Measurements from ENCODE around the gene CCNC. TPM values are rescaled to one million over a fixed set of nuclear protein-coding genes. Genes with fewer than 3 reads are reported as not detected.

Gene CCNC
- polyA plus RNA-seq, 1 donor (not counting 4 experiments of a cell fraction or from before 2014, with no cell fraction given) = 103 TPM

- Histone ChIP-seq H3K4me1 (ENCODE audit: control insufficient read depth, extremely low read depth, insufficient read depth, low read length) (peaks cover 6% of the 10 kb centered on the region), H3K9me3 (ENCODE audit: control insufficient read depth, low read depth, low read length) (no peaks in the 10 kb centered on the region), H3K4me2 (ENCODE audit: control insufficient read depth, extremely low read depth, insufficient read depth, low read depth, low read length) (no peak overlapping the region), H2AFZ (ENCODE audit: control insufficient read depth, low read length) (no peak overlapping the region), H3K4me3 (ENCODE audit: control insufficient read depth in 2 of 3, extremely low read depth in 1 of 3, insufficient read depth in 2 of 3, low read depth in 1 of 3, low read length in 3 of 3) (no peak overlapping the region), H3K9ac (ENCODE audit: control insufficient read depth, extremely low read depth, insufficient read depth, low read length) (no peak overlapping the region), H4K20me1 (ENCODE audit: control insufficient read depth, extremely low read depth, insufficient read depth, low read length) (peaks cover 4% of the 10 kb centered on the region), H3K9me1 (ENCODE audit: control insufficient read depth, extremely low read depth, insufficient read depth, low read length) (no peaks in the 10 kb centered on the region), H3K27ac (ENCODE audit: control insufficient read depth, insufficient read depth, low read length) (no peak overlapping the region), H3K79me2 (ENCODE audit: control insufficient read depth, insufficient read depth, low read length) (no peaks in the 10 kb centered on the region), H3K27me3 (ENCODE audit: control insufficient read depth, extremely low read depth, insufficient read depth, low read length) (peaks cover 100% of the 10 kb centered on the region), H3K36me3 (ENCODE audit: control insufficient read depth in 2 of 2, extremely low read depth in 1 of 2, insufficient read depth in 2 of 2, low read length in 2 of 2) (no peaks in the 10 kb centered on the region)
- TF ChIP-seq CTCF (optimal IDR thresholded peaks at IDR 0.05 in 1 of 3, IDR thresholded peaks at IDR 0.05 in 1 of 3, conservative IDR thresholded peaks at IDR 0.05 in 1 of 3; ENCODE audit: extremely low read depth in 1 of 3, insufficient read depth in 2 of 3, low read length in 3 of 3) = no peak
- TF ChIP-seq EZH2 (IDR thresholded peaks at IDR 0.05; ENCODE audit: low read length) = no peak
- FAIRE-seq = no peak
- dilution Hi-C loops (cut with MboI; ENCODE audit: extremely low pct_ligation_motif_present, low sequenced_read_pairs) = no loop called here
- no peak for DNase-seq (ENCODE audit: low read depth, low spot score)
Observed at GRCh38 chr6:99605911-99606655, 37.6 kb upstream of the CCNC start.

- Histone ChIP-seq H3K79me2 (ENCODE audit: control insufficient read depth, insufficient read depth, low read length) (no peaks in the 10 kb centered on the region), H4K20me1 (ENCODE audit: control insufficient read depth, extremely low read depth, insufficient read depth, low read length) (peaks cover 4% of the 10 kb centered on the region), H3K27ac (ENCODE audit: control insufficient read depth, insufficient read depth, low read length) (no peak overlapping the region), H3K9me3 (ENCODE audit: control insufficient read depth, low read depth, low read length) (no peaks in the 10 kb centered on the region), H3K36me3 (ENCODE audit: control insufficient read depth in 2 of 2, extremely low read depth in 1 of 2, insufficient read depth in 2 of 2, low read length in 2 of 2) (no peaks in the 10 kb centered on the region), H3K4me1 (ENCODE audit: control insufficient read depth, extremely low read depth, insufficient read depth, low read length) (peaks cover 6% of the 10 kb centered on the region), H3K4me2 (ENCODE audit: control insufficient read depth, extremely low read depth, insufficient read depth, low read depth, low read length) (no peak overlapping the region), H2AFZ (ENCODE audit: control insufficient read depth, low read length) (no peak overlapping the region), H3K9me1 (ENCODE audit: control insufficient read depth, extremely low read depth, insufficient read depth, low read length) (no peaks in the 10 kb centered on the region), H3K9ac (ENCODE audit: control insufficient read depth, extremely low read depth, insufficient read depth, low read length) (no peak overlapping the region), H3K27me3 (ENCODE audit: control insufficient read depth, extremely low read depth, insufficient read depth, low read length) (peaks cover 97% of the 10 kb centered on the region), H3K4me3 (ENCODE audit: control insufficient read depth in 2 of 3, extremely low read depth in 1 of 3, insufficient read depth in 2 of 3, low read depth in 1 of 3, low read length in 3 of 3) (no peak overlapping the region)
- DNase-seq (ENCODE audit: low read depth, low spot score) = no peak
- dilution Hi-C loops (cut with MboI; ENCODE audit: extremely low pct_ligation_motif_present, low sequenced_read_pairs) = no loop called here
- no peak for TF ChIP-seq CTCF (optimal IDR thresholded peaks at IDR 0.05 in 1 of 3, IDR thresholded peaks at IDR 0.05 in 1 of 3, conservative IDR thresholded peaks at IDR 0.05 in 1 of 3; ENCODE audit: extremely low read depth in 1 of 3, insufficient read depth in 2 of 3, low read length in 3 of 3)
- peak; percentile 10 for TF ChIP-seq EZH2 (IDR thresholded peaks at IDR 0.05; ENCODE audit: low read length)
- no peak for FAIRE-seq
Observed at GRCh38 chr6:99605074-99605734, 36.7 kb upstream of the CCNC start.

All from keratinocyte (primary cell).